Esophagus muscularis mucosa (tissue), 4 donors: ENCODE measurements around the gene GNB1. TPM values are rescaled to one million over a fixed set of nuclear protein-coding genes. Genes with fewer than 3 reads are reported as not detected.
A peak's percentile ranks its signal among the peaks of the same experiment; 100 is the strongest.

Experiments
- DNase-seq: peaks from one replicate; pipeline ENCODE4 v3.0.0-alpha.2; 2017; ENCODE audit errors: extremely low spot score
- H3K27ac ChIP-seq, 4 donors: fragments of 200-600 bp; sonication (generic); replicated peaks in 1 of 4; 1 replicate in 3 of 4; 2 replicates in 1 of 4; pipeline ENCODE4 v1.5.1; 2016 to 2019; ENCODE audit warnings: mild to moderate bottlenecking in 1 of 4
- H3K27me3 ChIP-seq, 4 donors: fragments of 200-600 bp; sonication (generic); one replicate each; pipeline versions ENCODE4 v1.5.1 to v1.6.0; 2016 to 2019
- H3K36me3 ChIP-seq, 4 donors: fragments of 200-600 bp; sonication (generic); one replicate each; pipeline ENCODE4 v1.5.1; 2016 to 2019
- H3K4me1 ChIP-seq, 4 donors: fragments of 200-600 bp; sonication (generic); one replicate each; pipeline ENCODE4 v1.5.1; 2016 to 2019
- H3K4me3 ChIP-seq, 4 donors: fragments of 200-600 bp; sonication (generic); 1 replicate in 2 of 4; 2 replicates in 2 of 4; pipeline ENCODE4 v1.5.1; 2016 to 2019; ENCODE audit warnings: mild to moderate bottlenecking in 4 of 4, moderate library complexity in 1 of 4
- H3K9me3 ChIP-seq, 4 donors: fragments of 200-600 bp; sonication (generic); 1 replicate in 3 of 4; 2 replicates in 1 of 4; pipeline ENCODE4 v1.5.1; 2016 to 2019
- EP300 ChIP-seq: sonication (generic); formaldehyde crosslinking; IDR thresholded peaks from one replicate; pipeline ENCODE4 v1.6.1; 2017; ENCODE audit warnings: antibody characterized with exemption
- POLR2A ChIP-seq: fragments of 450-650 bp; IDR thresholded peaks from one replicate; pipeline ENCODE4 v1.6.1; 2017; ENCODE audit warnings: antibody characterized with exemption, moderate library complexity, mild to moderate bottlenecking, low read depth
- POLR2AphosphoS5 ChIP-seq, 2 donors: sonication (generic); formaldehyde crosslinking; IDR thresholded peaks; one replicate each; pipeline ENCODE4 v1.6.1; 2017; ENCODE audit warnings: antibody characterized with exemption in 2 of 2
- WGBS: methylation state at CpG from one replicate; pipeline ENCODE4 v1.1.5; 2018; 5-methylcytosine and 5-hydroxymethylcytosine counted together
- intact Hi-C: fragments of 100-400 bp; cut with DNase I; formaldehyde crosslinking; loops from one replicate; pipeline ENCODE4 v1.15.1; 2023
- total RNA-seq, 4 donors: library from RNA; depleted of rRNA; stranded (reverse); fragments of >200 nt; gene quantifications; one replicate each; pipeline versions ENCODE4 v1.1.0 to v1.2.1, GENCODE V29; 2016
- TF ChIP-seq, protein P1 (sequence below), 3 experiments: fragments of 200-600 bp in 2 of 3; fragments of 450-650 bp in 1 of 3; sonication (generic) in 2 of 3; IDR thresholded peaks; one replicate each; pipeline ENCODE4 v1.5.1; 2017 to 2019; ENCODE audit warnings: antibody characterized with exemption in 3 of 3, mild to moderate bottlenecking in 2 of 3, moderate library complexity in 1 of 3

The GNB1 gene
- total RNA-seq, 4 donors from 2014 or later, result 124 to 166 (median 161) TPM

DNA sequence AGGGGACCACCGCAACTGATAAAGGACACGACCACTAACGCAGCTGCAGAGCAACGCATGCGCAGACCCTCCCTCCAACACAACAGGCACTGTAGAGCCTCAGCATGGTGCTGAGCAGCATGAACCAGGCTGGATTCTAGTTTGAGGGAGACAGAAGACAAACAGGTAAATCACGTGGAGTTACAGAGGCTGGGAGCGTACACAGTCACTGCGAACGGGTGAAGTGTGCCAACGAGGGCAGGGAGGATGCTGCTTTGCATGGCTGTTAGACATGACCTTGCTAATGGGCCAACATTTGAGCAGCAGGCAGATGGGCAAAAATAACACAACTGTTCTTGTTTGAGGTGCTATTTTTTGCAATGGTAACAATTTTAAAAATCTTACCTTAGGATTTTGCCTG lies 57.4 kb downstream of the GNB1 start:
- no peak for DNase-seq
- Histone ChIP-seq H3K27me3 (no peaks in the 10 kb centered on the region), H3K4me1 (peaks cover 17 to 29% (median 21%) of the 10 kb centered on the region in 4 donors), H3K27ac (no peak overlapping the region), H3K9me3 (no peaks in the 10 kb centered on the region), H3K36me3 (peaks cover 0 to 46% (median 25%) of the 10 kb centered on the region in 4 donors), H3K4me3 (no peak overlapping the region)
- intact Hi-C loops, result no loop called here
- WGBS, result 83% methylated on average over 10 of the region's 10 CpGs
- TF ChIP-seq, protein P1, sequence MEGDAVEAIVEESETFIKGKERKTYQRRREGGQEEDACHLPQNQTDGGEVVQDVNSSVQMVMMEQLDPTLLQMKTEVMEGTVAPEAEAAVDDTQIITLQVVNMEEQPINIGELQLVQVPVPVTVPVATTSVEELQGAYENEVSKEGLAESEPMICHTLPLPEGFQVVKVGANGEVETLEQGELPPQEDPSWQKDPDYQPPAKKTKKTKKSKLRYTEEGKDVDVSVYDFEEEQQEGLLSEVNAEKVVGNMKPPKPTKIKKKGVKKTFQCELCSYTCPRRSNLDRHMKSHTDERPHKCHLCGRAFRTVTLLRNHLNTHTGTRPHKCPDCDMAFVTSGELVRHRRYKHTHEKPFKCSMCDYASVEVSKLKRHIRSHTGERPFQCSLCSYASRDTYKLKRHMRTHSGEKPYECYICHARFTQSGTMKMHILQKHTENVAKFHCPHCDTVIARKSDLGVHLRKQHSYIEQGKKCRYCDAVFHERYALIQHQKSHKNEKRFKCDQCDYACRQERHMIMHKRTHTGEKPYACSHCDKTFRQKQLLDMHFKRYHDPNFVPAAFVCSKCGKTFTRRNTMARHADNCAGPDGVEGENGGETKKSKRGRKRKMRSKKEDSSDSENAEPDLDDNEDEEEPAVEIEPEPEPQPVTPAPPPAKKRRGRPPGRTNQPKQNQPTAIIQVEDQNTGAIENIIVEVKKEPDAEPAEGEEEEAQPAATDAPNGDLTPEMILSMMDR (IDR thresholded peaks at IDR 0.05), result no peak
- no peak for TF ChIP-seq POLR2A
- no peak for TF ChIP-seq POLR2AphosphoS5 (IDR thresholded peaks at IDR 0.05)
- TF ChIP-seq EP300, result no peak

DNA sequence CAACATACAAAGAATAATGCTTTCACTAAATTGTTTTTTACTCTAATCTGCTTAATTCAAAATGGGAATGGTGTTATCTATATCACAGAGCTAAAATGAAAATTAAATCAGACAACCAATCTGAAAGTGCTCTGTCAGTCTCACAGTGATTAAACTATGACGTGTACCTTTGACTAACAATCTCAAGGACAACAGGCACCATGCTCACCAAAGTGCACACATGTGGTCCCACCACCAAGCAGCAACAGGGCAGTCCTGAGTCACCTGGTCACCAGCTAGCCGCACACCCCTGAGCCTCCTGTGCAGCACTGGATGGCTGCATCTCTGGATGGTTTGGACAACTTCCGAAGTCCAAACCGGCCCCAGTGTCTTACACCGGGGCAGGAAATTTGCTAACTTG lies 58.1 kb downstream of the GNB1 start:
- H3K4me1 ChIP-seq, result peaks cover 17 to 33% (median 21%) of the 10 kb centered on the region in 4 donors
- H3K4me3 ChIP-seq, result no peak overlapping the region
- TF ChIP-seq POLR2AphosphoS5 (IDR thresholded peaks at IDR 0.05) (no peak), EP300 (no peak), POLR2A (no peak)
- TF ChIP-seq, protein P1 (IDR thresholded peaks at IDR 0.05), result no peak
- H3K36me3 ChIP-seq, result peaks cover 0 to 46% (median 23%) of the 10 kb centered on the region in 4 donors
- intact Hi-C loops, result no loop called here
- H3K27ac ChIP-seq, result no peak overlapping the region
- 88% methylated on average over 5 of the region's 5 CpGs for WGBS
- H3K27me3 ChIP-seq, result no peaks in the 10 kb centered on the region
- DNase-seq, result no peak
- no peaks in the 10 kb centered on the region for H3K9me3 ChIP-seq

DNA sequence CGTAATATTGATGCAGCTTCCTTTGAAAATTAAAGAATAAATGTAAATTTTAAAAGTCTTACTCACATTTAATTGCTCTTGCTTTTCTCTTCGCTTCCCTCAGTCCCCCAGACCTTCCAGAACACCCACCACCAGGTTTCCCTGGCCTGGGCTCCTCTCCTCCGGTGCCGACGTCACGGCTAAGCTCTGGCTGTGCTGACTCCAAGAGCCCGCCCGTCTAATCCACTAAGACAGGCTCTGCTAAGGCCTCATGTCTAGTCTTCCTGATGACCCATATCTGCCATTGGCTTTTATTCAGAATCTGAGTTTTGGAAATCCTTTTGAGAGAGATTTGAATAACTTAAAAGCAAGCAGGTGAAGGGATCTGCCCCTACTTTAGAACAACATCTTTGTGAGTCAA lies 58.7 kb downstream of the GNB1 start:
- Histone ChIP-seq H3K27me3 (no peaks in the 10 kb centered on the region), H3K36me3 (peaks cover 0 to 39% (median 19%) of the 10 kb centered on the region in 4 donors), H3K9me3 (no peaks in the 10 kb centered on the region), H3K27ac (no peak overlapping the region), H3K4me1 (peaks cover 18 to 39% (median 26%) of the 10 kb centered on the region in 4 donors), H3K4me3 (no peak overlapping the region)
- intact Hi-C loops, result no loop called here
- 81% methylated on average over 8 of the region's 8 CpGs for WGBS
- no peak for DNase-seq
- TF ChIP-seq EP300 (no peak), POLR2AphosphoS5 (IDR thresholded peaks at IDR 0.05) (no peak), POLR2A (no peak)
- TF ChIP-seq, protein P1 (IDR thresholded peaks at IDR 0.05), result no peak

DNA sequence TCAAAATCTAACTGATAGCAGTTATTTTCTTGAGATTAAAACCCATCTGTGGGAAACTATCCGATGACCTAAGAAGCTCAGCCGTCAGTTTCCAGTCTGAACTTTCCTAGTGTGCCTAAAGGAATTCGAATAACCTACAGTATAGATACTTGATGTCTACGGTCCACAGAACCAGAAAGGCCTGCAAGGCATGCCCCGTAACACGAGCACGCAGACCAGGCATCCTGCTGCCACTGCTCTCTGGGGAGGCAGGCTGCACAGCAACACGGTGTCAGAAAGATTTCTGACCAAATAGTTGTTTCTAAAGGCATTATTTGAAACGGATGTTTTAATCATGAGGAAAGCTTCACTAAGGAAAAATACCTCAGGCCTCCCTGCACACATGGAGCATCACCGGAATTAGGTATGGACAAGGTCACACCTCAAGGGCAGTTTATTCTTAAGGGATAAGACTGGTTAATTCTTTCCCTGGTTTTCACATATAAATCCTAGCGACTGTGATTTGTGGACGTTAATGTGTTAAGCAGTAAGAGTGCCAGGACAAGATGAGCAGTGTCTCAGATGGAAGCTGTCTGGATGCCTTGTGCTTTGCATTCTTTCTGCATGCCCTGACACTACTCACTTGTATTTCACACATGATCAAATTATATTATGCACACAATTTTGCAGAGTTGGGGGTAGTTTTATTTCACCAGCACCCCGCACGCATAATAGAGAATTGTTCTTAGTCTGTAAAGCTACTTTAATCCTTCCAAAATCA lies 63.6 kb downstream of the GNB1 start:
- peaks cover 5 to 24% (median 19%) of the 10 kb centered on the region in 4 donors for H3K4me1 ChIP-seq

DNA sequence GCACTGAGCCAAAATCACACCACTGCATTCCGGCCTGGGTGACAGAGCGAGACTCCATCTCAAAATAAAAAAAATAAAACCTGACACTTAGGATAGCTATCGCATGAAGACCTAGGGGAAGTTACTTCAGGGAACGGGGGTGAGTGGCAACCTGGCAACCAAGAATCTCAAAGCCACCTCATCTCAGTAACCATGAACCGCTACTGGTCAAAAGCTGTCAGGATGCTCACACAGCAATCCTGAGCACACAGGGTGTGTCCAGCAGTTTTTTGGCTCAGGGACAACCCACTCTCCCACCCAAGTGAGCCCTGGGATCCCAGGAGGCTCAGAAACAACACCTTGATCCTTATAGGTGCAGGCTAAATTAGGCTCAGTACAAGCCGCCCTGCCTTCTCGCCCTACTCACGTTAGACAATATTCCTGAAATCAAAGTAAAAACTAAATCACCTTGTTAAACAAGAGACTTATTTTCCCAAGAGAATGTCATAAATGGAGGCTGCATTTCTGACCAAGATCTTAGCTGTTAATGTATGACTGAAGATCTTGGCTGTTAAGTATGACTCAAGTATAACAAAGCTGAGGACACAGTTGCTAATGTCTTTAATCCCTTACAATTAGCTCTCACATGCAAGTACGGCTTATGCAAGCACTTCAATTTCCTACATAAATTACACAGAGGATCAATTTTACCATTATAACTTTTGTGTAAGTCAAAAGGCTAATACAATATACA lies 64.4 kb downstream of the GNB1 start:
- Histone ChIP-seq H3K9me3 (no peaks in the 10 kb centered on the region), H3K27ac (no peak overlapping the region), H3K4me1 (peaks cover 5 to 22% (median 18%) of the 10 kb centered on the region in 4 donors), H3K27me3 (no peaks in the 10 kb centered on the region), H3K4me3 (no peak overlapping the region), H3K36me3 (peaks cover 0 to 43% (median 32%) of the 10 kb centered on the region in 4 donors)
- DNase-seq, result no peak
- 84% methylated on average over 9 of the region's 9 CpGs for WGBS
- intact Hi-C loops, result no loop called here
- no peak for TF ChIP-seq POLR2AphosphoS5 (IDR thresholded peaks at IDR 0.05)
- TF ChIP-seq, protein P1 (IDR thresholded peaks at IDR 0.05), result no peak
- no peak for TF ChIP-seq EP300
- no peak for TF ChIP-seq POLR2A

More for the DNA sequence above, 63.6 kb downstream of the GNB1 start:
- no peak for TF ChIP-seq POLR2A
- Histone ChIP-seq H3K36me3 (peaks cover 0 to 36% (median 28%) of the 10 kb centered on the region in 4 donors), H3K4me3 (no peak overlapping the region), H3K27ac (peak overlapping the region in 1 of 4 donors; percentile 25), H3K27me3 (no peaks in the 10 kb centered on the region), H3K9me3 (no peaks in the 10 kb centered on the region)
- intact Hi-C loops, result no loop called here
- DNase-seq, result no peak
- 55% methylated on average over 11 of the region's 14 CpGs for WGBS
